ENCODE results near the gene CENPH.

DNA sequence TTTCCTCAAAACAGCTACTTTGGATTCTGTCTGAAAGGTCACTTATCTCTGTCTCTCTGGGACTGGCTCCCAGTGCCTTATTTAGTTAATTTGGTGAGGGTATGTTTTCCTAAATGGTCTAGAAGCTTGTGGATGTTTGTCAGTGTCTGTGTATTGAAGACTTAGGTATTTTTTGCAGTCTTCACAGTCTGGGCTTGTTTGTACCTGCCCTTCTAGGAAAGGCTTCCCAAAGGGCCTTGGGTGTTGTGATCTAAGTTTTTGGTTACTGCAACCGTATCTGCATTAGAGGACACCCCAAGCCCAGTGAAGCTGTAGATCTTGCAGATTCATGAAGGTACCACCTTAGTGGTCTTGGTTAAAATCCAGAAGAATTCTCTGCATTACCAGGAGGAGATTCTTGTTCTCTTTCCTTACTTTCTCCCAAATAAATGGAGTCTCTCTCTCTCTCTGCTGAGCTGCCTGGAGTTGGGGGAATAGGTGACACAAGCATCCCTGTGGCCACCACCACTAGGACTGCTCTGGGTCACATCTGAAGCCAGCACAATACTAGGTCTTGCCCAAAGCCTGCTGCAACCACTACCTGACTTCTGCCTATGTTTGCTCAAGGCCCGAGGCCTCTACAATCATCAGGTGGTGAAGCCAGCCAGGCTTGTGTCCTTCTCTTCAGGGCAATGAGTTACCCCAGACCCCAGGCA, 40.3 kb upstream of the CENPH start:
- no peak for TF ChIP-seq POLR2A (IDR thresholded peaks at IDR 0.05)
- TF ChIP-seq, protein P1, sequence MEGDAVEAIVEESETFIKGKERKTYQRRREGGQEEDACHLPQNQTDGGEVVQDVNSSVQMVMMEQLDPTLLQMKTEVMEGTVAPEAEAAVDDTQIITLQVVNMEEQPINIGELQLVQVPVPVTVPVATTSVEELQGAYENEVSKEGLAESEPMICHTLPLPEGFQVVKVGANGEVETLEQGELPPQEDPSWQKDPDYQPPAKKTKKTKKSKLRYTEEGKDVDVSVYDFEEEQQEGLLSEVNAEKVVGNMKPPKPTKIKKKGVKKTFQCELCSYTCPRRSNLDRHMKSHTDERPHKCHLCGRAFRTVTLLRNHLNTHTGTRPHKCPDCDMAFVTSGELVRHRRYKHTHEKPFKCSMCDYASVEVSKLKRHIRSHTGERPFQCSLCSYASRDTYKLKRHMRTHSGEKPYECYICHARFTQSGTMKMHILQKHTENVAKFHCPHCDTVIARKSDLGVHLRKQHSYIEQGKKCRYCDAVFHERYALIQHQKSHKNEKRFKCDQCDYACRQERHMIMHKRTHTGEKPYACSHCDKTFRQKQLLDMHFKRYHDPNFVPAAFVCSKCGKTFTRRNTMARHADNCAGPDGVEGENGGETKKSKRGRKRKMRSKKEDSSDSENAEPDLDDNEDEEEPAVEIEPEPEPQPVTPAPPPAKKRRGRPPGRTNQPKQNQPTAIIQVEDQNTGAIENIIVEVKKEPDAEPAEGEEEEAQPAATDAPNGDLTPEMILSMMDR (IDR thresholded peaks at IDR 0.05) = no peak

Measured in esophagus squamous epithelium (tissue), 4 donors.